HG02571 (cell line): Measurements from ENCODE around the gene AGR2.
"Not testable (repeated sequence)": the region's sequence is repeated elsewhere in the genome, so short reads cannot be mapped to it uniquely, and the experiment has no call there.

Experiments
- ATAC-seq: cut with Tn5 transposase; IDR thresholded peaks from one replicate; pipeline ENCODE4 v1.9.1; 2021; ENCODE audit warnings: mild to moderate bottlenecking, moderate library complexity; ENCODE audit not compliant: unreplicated experiment

AGR2 gene

DNA sequence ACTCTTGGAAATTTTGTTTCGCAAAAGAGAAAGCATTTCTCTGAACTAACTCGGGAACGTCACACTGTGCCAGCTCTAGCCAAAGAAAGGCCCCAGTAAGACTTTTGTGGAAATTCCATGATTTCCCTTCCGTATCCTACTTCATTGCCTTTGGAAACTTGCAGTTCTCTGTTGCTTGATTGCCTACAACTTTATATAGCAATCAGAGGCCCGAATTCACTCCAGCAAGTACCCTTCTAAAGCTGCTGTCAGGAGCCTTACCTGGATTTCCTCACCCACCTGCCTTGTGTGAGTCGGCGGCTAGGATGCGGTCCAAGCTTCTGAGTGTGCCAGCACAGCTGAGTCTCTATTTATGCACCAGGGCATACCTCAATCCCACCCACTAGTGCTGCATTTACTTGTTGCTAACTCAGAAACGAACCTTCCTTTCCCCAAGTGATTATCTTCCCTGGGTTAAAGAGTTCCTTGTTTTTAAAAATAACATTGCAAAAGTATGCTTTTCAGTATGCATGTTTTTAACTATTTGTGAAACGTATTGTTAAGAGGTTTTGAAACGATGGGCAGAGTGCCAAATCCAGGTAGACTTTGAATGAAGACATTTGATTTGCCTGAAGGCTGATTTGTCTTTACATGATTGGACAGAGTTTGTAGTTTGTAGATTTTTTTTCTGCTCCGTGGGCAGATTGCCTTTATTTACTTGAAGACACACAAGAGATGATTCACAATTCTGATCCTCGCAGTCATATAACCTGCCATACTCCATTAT is at the start of gene AGR2:
Gene AGR2, minus strand, starts transcription at position 326 of the 766 bp plus-strand sequence. CDS start 3,203 bp downstream, outside the sequence.
- ATAC-seq: no peak

DNA sequence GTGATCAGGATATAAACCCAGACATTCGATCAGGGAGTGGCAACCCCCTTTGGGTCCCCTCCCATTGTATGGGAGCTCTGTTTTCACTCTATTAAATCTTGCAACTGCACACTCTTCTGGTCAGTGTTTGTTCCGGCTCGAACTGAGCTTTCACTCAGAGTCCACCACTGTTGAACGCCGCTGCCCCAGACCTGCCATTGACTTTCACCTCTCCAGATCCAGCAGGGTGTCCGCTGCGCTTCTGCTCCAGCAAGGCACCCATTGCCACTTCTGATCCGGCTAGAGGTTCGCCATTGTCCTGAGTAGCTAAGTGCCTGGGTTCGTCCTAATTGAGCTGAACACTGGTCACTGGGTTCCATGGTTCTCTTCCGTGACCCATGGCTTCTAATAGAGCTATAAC is 48.4 kb upstream of the AGR2 start:
- not testable (repeated sequence) for ATAC-seq

DNA sequence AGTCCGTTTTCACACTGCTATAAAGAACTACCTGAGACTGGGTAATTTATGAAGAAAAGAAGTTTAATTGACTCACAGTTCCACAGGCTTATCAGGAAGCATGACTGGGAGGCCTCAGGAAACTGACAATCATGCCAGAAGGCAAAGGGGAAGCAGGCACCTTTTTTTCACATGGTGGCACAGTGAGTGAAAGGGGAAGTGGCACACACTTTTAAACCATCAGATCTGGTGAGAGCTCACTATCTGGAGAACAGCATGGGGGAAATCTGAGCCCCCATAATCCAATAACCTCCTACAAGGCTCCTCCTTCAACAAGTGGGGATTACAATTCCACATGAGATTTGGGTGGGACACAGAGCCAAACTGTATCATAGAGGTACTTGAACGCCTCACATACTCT is 47.0 kb upstream of the AGR2 start:
- ATAC-seq: no peak

DNA sequence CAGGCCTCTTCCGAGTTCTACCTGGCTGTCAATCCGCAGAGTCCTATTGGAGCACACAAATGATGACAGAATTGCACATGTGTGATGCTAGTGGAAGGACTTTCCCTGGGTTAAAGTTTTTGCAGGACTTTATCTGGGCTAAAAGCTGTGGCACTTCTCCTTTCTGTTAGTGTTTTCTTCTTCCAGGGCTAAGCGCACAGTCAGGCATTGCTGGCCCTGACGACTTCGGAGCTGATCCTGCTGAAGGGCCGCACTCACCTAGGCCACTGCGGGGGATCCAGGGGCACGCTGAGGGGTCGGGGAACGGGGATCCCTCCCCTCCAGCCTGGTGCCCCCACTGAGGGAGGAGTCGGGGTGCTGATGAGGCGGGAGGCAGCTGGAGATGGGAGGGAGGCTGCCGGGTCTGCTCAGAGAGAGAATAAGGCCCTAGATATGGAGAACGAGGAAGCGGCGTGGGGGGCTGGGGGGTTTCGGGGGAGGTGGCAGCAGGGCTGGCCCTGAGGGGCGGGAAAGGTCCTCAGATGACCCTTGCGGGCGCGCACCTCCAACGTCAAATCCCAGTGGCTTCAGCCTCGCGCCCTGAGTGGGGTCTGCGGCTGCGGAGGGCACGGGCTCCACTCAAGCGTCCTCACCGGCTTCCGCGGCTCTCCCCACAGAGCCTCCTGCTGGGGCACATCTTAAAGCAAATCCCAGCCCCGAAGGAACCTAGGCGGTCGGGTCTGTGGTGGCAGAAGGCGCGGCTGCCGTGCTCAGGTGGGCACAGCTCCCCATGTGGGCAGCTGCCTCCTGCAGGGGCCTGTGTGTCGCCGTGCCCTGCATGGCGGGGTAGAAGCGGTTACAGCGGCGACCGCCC is 46.0 kb upstream of the AGR2 start:
- ATAC-seq: no peak

DNA sequence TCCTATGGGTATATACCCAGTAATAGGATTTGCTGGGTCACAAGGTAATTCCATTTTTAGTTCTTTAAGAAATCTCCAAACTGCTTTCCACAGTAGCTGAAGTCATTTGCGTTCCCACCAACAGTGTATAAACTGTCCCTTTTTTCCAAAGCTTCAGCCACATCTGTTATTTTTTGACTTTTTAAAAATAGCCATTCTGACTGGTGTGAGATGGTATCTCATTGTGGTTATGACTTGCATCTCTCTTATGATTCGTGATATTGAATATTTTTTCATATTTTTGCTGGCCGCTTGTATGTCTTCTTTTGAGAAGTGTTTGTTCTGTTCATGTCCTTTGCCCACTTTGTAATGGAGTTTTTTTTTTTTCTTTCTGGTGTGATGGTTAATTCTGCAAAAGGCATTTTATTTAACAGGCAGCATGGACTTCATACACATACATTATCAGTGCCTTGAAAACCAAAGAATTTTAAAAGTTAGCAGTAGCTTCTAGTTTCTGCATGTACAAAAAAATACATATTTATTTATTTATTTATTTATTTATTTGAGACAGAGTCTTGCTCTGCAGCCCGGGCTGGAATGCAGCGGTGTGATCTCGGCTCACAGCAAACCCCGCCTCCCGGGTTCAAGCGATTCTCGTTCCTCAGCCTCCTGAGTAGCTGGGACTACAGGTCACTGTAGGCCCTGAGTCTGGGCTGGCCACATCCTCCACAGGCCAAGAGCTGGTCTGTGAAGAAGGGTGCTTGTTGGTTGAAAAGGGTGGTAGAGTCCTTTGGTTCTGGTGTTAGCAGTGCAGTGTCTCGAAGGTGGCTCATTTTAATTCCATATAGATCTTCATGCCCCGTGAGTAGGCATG is 44.7 kb upstream of the AGR2 start:
- ATAC-seq: no peak

DNA sequence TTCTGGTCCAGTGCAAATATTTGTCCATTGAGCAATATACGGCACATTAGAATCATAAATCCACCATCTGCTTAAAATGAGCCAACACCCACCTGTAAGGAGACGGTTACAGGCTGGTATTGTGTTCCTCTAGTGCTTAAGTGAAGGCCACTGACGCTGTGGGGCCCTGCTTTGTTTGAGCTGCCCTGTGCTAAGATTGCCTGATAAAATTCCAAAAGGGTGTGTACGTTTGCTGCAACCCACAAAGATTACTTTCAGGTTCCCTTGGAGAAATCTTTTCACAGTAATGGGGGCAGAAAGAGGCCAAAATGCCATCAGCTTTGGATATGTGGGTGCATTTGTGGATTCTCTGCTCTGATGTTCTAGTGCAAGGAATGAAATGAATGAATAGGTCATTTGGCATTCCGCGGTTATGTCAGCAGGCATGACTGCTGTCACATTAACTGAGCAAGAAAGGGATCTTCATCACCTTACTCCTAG is 42.6 kb upstream of the AGR2 start:
- ATAC-seq: no peak

DNA sequence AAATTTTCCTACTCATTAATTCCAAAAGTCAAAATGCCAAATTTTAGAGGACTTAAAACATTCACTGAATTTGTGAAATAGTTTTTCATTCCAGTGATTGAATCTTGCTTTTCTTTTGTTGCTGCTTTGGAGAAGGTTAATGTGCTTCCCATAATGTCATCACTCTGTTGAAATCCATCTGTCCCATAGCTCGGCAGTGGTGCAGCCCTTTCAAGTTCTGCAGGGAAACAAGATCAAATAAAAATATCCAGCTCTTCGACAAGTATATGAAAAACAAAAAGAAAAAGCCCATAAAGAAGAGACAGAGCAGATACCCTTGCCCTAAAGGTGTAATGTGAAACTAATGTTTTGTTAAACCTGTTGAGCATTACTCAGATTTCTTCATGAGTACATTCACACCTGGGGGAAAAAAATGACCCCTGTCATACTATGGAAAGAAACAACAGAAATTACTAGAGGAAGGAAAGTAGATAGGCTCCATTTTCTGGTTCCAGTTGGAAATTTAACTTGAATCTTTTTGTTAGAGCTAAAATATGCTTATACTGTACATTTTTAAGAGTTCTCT is 41.9 kb upstream of the AGR2 start:
- ATAC-seq: no peak

DNA sequence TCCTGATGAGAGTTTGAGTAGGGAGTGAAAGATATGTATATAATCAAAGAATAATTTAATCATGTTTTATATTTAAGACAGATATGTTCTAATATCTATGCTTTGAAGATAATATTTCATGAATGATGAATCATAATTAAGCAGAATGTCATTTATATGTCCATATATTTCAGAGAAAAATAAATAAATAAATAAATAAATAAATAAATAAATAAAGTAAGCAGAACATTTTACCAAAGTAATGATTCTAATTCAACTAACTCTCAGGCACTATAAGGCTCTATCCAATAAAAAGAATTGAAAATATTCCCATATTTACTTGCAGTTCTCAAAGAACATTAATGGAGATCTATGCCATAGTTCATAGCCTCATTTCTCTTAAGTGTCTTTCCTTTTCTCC is 40.9 kb upstream of the AGR2 start:
- no peak for ATAC-seq

DNA sequence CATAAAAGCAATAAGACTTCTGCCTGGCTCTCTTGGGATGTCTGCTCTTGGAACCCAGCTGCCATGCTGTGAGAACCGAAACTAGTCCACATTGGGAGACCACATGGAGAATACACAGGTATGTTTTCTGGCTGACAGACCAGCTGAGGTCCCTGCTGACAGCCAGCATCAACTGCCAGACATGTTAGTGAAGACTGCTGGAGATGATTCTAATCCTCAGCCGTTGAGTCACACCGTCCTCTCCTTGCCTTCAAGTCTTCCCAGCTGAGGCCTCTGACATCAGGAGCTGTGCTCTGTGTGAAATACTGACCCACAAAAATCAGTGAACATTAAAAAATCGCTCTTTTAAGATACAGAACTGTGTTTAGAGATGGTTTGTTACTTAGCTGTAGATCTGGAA is 36.9 kb upstream of the AGR2 start:
- no peak for ATAC-seq

DNA sequence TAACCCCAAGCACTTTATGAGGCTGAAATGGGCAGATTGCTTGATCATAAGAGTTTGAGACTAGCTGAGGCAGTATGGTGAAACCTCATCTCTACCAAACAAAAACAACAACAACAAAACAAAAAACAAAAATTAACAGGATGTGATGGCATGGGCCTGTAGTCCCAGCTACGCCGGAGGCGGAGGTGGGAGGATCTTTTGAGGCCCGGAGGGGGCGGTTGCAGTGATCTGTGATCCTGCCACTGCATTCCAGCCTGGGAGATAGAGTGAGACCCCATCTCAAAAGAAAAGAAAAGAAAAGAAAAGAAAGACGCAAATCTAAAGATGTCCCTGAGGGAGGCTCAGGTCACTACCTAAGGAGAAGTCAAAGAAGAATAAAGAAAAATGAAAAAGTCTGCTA is 35.3 kb upstream of the AGR2 start:
- ATAC-seq: no peak

DNA sequence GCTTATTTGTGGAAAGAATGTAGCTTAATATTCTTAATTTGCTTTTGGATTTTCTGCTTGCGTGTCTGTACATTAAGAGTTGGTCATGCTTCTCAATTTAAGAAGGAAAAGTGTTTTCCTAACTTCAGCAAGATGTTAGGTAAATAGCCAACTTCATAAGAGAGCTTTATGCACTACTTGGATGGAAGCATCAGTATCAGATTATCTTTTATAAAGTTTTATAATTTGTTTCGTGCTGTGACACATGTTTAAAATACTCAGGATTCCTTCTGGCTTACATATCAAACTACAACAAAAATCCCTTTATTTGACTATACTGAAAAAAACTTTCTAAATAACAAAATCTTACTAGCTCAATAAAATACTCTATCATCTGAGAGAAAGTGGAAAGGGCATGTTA is 34.8 kb upstream of the AGR2 start:
- no peak for ATAC-seq

DNA sequence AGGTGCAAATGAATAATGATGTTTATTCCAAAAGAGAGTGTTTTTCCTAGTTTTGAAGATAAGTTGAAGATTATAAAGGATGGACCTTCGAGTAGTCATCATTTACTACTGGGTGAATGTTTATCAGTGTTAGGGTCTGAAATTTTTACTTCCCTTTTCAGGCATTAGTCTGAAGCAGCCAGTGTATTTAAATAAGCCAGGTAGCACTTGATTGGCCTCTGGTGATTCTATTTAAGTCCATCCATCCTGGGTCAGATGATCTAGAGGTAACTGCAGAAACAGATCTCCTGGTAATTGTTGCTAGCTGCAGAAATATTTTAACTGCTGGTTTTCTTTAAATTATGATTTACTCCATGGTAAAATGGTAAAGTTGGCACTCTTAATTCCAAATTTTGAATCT is 34.1 kb upstream of the AGR2 start:
- no peak for ATAC-seq

DNA sequence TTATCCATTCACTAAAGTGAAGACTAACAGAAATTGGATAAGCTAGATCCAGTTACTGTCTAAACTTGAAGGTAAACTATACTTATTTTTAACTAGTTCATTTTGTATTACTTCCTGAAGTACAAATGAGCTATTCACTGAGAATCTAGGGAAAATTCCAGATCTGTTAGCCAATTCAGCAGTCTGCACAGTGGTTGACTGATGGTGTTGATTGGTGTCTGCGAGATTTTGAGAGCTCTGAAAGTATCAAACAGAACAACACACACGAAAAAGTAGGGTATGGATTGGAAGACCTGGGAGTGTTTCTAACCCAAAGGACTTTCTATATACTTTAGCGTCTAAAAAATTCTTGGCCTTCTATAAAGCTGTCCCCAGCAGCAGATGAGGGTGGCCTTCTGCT is 33.6 kb upstream of the AGR2 start:
- no peak for ATAC-seq

DNA sequence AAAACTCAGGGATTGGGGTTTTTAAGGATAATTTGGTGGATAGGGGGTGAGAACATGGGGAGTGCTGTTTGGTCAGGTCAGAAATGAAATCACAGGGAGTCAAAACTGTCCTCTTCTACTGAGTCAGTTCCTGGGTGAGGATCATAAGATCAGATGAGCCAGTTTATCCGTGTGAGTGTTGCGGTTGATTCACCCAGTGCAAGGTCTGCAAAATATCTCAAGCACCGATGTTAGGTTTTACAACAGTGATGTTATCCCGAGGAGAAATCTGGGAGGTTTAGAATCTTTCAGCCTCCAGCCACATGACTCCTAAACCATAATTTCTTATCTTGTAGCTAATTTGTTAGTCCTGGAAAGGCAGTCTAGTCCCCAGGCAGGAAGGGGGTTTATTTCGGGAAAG is 31.7 kb upstream of the AGR2 start:
- no peak for ATAC-seq

DNA sequence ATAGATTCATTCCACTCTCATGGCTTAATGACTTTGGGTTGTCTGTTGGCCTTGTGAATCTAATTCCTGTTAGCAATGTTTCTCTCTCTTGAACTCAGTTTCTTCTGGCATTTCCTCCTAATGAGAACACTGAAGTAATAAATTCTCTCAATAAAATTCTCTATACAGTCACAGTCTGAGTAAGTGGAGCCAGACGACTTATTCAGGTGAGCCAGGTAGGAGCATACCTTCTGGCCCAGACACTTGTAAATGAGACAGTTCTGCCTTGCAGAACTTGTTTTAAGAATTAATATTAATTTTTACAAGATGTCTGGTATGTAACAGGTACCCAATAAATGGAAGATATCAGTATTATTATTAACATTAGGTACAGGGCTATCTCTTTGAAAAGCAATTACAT is 28.6 kb upstream of the AGR2 start:
- no peak for ATAC-seq

DNA sequence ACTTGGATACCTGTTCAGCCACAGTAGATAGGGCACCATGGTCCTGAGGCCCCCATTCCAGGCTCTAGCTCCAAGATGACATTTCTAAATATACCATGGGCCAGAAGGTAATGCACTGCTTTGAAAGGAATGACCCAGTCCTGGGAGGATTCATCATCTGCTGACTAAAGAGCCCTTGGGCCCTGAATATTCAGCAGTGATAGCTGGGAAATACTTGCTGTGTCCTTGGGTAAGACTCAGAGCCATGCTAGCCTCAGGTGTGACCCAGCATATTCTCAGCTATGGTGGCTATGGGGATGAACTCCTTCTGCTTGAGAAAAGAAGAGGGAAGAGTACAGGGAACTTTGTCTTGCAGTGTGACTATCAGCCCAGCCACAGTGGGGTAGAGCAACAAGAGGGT is 21.3 kb upstream of the AGR2 start:
- ATAC-seq: no peak

DNA sequence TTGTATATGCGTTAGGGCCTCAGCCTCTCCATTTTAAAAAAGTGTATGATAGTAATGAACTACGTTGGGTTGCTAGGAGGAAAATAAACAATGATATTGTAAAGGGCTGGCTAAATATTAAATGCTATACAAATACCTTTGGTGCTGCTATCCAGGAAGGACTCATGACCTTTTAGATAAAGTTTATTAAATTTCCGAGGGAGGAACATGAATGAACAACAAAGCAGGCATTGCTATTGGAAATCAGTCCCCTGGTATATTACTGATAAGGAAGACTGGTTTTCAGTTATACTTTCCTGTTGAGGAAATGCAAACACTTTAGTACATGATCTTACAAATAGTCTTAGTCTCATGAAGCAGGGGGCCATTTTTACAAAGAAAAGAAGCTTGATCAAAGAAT is 17.2 kb upstream of the AGR2 start:
- no peak for ATAC-seq

DNA sequence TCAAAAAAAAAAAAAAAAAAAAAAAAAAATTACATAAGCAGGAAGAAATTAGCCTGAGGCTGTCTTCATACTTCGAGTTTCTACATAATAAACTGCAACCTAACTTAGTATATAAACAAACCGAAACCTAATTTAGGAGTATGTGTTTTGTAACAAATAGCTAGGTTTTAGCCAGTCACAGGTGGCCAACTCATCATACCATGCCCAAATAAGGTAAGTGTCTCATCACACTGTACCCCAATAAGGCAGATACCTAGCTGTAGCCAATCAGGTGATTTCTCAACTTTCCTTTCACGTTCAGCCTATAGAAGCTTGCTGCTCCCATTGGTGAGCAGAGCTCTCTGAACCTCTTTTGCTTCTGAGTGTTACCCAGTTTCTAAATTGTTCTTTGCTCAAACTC is 13.9 kb upstream of the AGR2 start:
- no peak for ATAC-seq

DNA sequence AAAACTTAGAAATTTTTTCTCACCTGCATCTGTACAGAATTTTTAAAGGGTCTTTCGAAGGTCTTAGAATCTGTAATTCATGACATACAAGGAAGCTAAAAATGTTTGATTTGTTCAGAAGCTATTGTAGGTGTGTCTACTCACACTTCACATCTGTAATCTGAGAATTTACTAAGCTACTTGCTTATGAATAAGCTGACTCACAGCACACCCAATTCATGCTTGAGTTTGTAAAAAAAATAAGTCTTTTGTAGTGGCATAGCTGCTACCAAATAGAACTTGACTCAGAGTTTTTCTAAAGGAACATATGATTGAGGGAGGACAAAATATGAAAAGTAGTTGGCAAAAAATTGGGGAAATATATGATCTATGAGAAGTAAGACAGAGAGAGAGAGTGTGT is 12.7 kb upstream of the AGR2 start:
- no peak for ATAC-seq

DNA sequence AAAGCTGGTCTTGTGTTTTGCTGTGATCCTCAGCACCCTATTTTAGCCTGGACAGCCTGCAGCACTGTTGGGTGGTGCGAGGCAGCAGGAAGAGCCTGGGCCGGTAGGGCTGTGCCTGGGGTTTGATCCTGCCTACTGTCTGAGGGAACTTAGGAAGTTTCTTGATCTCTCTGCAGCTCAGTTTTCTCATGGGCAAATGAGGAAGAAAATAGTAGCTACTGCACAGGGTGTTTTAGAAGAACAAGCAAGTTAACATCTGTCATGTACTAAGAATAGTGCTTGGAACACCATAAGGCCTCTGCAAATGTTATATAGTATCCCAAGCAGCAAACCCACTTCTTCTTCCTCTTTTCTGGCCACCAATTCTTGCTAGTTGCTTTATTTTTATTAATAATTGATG is 12.0 kb upstream of the AGR2 start:
- ATAC-seq: no peak

DNA sequence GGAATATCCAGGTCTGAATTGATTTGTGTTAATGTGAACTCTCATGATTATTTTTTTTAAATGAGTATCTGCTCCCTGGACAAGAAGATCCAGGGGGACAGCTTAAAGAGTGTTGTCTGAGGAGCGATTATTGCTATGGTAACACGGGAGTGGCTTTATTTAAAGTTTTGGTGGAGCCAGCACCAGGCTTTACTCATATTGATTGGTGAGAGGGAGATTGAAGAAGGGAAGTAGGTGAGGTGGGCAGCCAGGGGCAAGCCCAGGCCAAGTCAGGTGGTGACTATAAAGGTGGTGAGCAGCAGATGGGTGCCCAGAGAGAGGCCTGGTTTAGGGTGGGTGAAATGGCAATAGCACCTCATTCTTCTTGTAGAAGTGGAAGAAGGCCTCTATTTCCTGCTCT is 10.2 kb upstream of the AGR2 start:
- ATAC-seq: no peak
